HG02610 (cell line): Measurements from ENCODE around the gene SNRPA.
"Not testable (repeated sequence)": the region's sequence is repeated elsewhere in the genome, so short reads cannot be mapped to it uniquely, and the experiment has no call there.

Experiments
- ATAC-seq: cut with Tn5 transposase; IDR thresholded peaks from one replicate; pipeline ENCODE4 v1.9.1; 2021; ENCODE audit warnings: mild to moderate bottlenecking, moderate library complexity; ENCODE audit not compliant: unreplicated experiment

Gene SNRPA

GRCh38 chr19:40721140-40721486 lies 29.9 kb upstream of the SNRPA start:
- ATAC-seq: no peak

GRCh38 chr19:40721936-40722661 lies 28.9 kb upstream of the SNRPA start:
- no peak for ATAC-seq

- no peak for ATAC-seq
Measured at GRCh38 chr19:40723661-40724254, 27.2 kb upstream of the SNRPA start.

- no peak for ATAC-seq
Measured at GRCh38 chr19:40724315-40724714, 26.7 kb upstream of the SNRPA start.

GRCh38 chr19:40724855-40725254 lies 26.1 kb upstream of the SNRPA start:
- no peak for ATAC-seq

GRCh38 chr19:40726279-40726678 lies 24.7 kb upstream of the SNRPA start:
- no peak for ATAC-seq

GRCh38 chr19:40730065-40730464 lies 20.9 kb upstream of the SNRPA start:
- not testable (repeated sequence) for ATAC-seq

- ATAC-seq: not testable (repeated sequence)
Measured at GRCh38 chr19:40732304-40732703, 18.7 kb upstream of the SNRPA start.

GRCh38 chr19:40733149-40733548 lies 17.9 kb upstream of the SNRPA start:
- ATAC-seq: no peak

- no peak for ATAC-seq
Measured at GRCh38 chr19:40735013-40735771, 15.8 kb upstream of the SNRPA start.

GRCh38 chr19:40736661-40737060 lies 14.3 kb upstream of the SNRPA start:
- no peak for ATAC-seq

GRCh38 chr19:40737102-40737644 lies 13.8 kb upstream of the SNRPA start:
- ATAC-seq: no peak

GRCh38 chr19:40739030-40739839 lies 11.8 kb upstream of the SNRPA start:
- no peak for ATAC-seq

GRCh38 chr19:40739871-40740703 lies 10.9 kb upstream of the SNRPA start:
- ATAC-seq: no peak

GRCh38 chr19:40740747-40741146 lies 10.3 kb upstream of the SNRPA start:
- no peak for ATAC-seq

GRCh38 chr19:40741527-40742390 lies 9.2 kb upstream of the SNRPA start:
- ATAC-seq: no peak

GRCh38 chr19:40742477-40742876 lies 8.5 kb upstream of the SNRPA start:
- ATAC-seq: no peak

- no peak for ATAC-seq
Measured at GRCh38 chr19:40742886-40743285, 8.1 kb upstream of the SNRPA start.

GRCh38 chr19:40743926-40744325 lies 7.1 kb upstream of the SNRPA start:
- no peak for ATAC-seq
